ENCODE data around the gene RAB40AL.
"Not testable (repeated sequence)": the region's sequence is repeated elsewhere in the genome, so short reads cannot be mapped to it uniquely, and the experiment has no call there.

DNA sequence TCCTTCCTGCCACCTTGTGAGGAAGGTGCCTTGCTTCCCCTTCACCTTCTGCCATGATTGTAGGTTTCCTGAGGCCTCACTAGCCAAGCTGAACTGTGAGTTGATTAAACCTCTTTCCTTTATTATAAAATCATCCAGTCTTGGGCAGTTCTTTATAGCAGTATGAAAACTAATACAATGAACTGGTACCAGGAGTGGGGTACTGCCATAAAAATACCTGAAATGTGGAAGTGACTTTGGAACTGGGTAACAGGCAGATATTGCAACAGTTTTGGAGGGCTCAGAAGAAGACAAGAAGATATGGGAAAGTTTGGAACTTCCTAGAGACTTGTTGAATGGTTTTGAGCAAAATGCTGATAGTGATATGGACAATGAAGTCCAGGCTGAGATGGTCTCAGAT lies 34.5 kb downstream of the RAB40AL start:
- not testable (repeated sequence) for TF ChIP-seq ZNF565 (CRISPR knock-in tag; conservative IDR thresholded peaks at IDR 0.05; ENCODE audit: low read depth); ZC3H10 (CRISPR knock-in tag; IDR thresholded peaks at IDR 0.05); CREB5 (CRISPR knock-in tag; IDR thresholded peaks at IDR 0.05; ENCODE audit: low read depth); ZNF70 (CRISPR knock-in tag; IDR thresholded peaks at IDR 0.05); RARB (CRISPR knock-in tag; IDR thresholded peaks at IDR 0.05); TOX (CRISPR knock-in tag; IDR thresholded peaks at IDR 0.05; ENCODE audit: borderline replicate concordance); PATZ1 (CRISPR knock-in tag; IDR thresholded peaks at IDR 0.05; ENCODE audit: borderline replicate concordance); ZFP30 (CRISPR knock-in tag; IDR thresholded peaks at IDR 0.05)
- TF ChIP-seq, protein P1, sequence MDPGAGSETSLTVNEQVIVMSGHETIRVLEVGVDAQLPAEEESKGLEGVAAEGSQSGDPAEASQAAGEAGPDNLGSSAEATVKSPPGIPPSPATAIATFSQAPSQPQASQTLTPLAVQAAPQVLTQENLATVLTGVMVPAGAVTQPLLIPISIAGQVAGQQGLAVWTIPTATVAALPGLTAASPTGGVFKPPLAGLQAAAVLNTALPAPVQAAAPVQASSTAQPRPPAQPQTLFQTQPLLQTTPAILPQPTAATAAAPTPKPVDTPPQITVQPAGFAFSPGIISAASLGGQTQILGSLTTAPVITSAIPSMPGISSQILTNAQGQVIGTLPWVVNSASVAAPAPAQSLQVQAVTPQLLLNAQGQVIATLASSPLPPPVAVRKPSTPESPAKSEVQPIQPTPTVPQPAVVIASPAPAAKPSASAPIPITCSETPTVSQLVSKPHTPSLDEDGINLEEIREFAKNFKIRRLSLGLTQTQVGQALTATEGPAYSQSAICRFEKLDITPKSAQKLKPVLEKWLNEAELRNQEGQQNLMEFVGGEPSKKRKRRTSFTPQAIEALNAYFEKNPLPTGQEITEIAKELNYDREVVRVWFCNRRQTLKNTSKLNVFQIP (CRISPR knock-in tag; IDR thresholded peaks at IDR 0.05; ENCODE audit: borderline replicate concordance, low read depth): not testable (repeated sequence)
- TF ChIP-seq, protein P2, sequence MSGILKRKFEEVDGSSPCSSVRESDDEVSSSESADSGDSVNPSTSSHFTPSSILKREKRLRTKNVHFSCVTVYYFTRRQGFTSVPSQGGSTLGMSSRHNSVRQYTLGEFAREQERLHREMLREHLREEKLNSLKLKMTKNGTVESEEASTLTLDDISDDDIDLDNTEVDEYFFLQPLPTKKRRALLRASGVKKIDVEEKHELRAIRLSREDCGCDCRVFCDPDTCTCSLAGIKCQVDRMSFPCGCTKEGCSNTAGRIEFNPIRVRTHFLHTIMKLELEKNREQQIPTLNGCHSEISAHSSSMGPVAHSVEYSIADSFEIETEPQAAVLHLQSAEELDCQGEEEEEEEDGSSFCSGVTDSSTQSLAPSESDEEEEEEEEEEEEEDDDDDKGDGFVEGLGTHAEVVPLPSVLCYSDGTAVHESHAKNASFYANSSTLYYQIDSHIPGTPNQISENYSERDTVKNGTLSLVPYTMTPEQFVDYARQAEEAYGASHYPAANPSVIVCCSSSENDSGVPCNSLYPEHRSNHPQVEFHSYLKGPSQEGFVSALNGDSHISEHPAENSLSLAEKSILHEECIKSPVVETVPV (CRISPR knock-in tag; IDR thresholded peaks at IDR 0.05): not testable (repeated sequence)

Measured in SK-N-SH treated with all-trans-retinoic acid at 6 μM for 48 hours (cell line).